NT2/D1 (cell line): ENCODE data around the gene VRK1.

ENCODE experiments used
- SUZ12 ChIP-seq: IDR thresholded peaks from 2 replicates; pipeline ENCODE4 v1.6.1; 2011; ENCODE audit not compliant: insufficient read length, insufficient read depth; ENCODE audit errors: extremely low read depth
- YY1 ChIP-seq: IDR thresholded peaks from 2 replicates; pipeline ENCODE4 v1.6.1; 2011; ENCODE audit not compliant: insufficient read length, insufficient read depth

DNA sequence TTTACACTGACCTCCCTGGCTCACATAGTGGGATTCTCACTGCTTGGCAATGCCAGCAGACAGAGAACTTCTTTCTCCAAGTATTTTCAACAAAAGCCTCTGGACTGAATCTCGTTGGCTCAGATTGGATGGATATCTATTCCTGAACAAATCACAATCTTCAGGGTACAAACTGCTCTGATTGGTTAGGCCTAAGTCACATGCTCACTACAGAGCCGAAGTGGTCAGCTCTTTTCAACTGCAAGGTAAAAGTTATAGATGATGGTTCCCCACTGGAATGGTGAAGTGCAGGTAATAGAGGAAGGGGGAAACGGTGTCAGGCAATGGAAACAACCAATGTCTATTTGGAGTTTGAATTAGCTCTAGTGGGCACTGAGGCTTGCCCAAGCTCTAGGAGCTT is 16.7 kb upstream of the VRK1 start:
- TF ChIP-seq YY1 (no peak), SUZ12 (no peak)
